H1 (cell line): ENCODE measurements around the gene EYA2. TPM values are rescaled to one million over a fixed set of nuclear protein-coding genes. Genes with fewer than 3 reads are reported as not detected.

Source experiments
- CTCF ChIA-PET: fragments of 300-600 bp; sonication (Branson Sonifier 250); formaldehyde crosslinking; loops from one replicate; lab custom pipeline; 2021; ENCODE audit not compliant: partially characterized antibody; lab: Charles Lee
- POLR2A ChIA-PET: fragments of 300-600 bp; sonication (Branson Sonifier 250); formaldehyde crosslinking; loops from one replicate; lab custom pipeline; 2021; ENCODE audit warnings: inconsistent platforms; ENCODE audit not compliant: partially characterized antibody; lab: Charles Lee
- DNase-seq, 2 experiments: peaks; one replicate each; pipeline versions ENCODE4 v3.0.0 to v3.0.0-alpha.2; 2010 to 2022; ENCODE audit warnings: low spot score in 2 of 2, low read depth in 1 of 2, mixed read lengths in 1 of 2
- FAIRE-seq: peaks from 2 replicates; lab custom pipeline; 2011; peaks lifted over from hg19 to GRCh38; lab: Jason Lieb, UNC
- H2AFZ ChIP-seq: 2 replicates; pipeline ENCODE4 v1.8.1; 2012; ENCODE audit warnings: low read length, inconsistent platforms
- H2AK5ac ChIP-seq: 2 replicates; pipeline ENCODE4 v1.6.1; 2013; ENCODE audit warnings: low read depth, low read length
- H2BK120ac ChIP-seq: replicated peaks from 2 replicates; pipeline ENCODE3; 2013; ENCODE audit warnings: low read depth, low read length, inconsistent platforms
- H2BK12ac ChIP-seq: 2 replicates; pipeline ENCODE4 v1.6.1; 2013; ENCODE audit warnings: low read depth, low read length
- H2BK15ac ChIP-seq: 2 replicates; pipeline ENCODE4 v1.6.1; 2013; ENCODE audit warnings: low read length
- H2BK20ac ChIP-seq: 2 replicates; pipeline ENCODE4 v1.6.1; 2013; ENCODE audit warnings: low read length
- H2BK5ac ChIP-seq: 2 replicates; pipeline ENCODE4 v1.6.1; 2013; ENCODE audit warnings: low read depth, low read length
- H3K14ac ChIP-seq: 2 replicates; pipeline ENCODE4 v1.6.1; 2013; ENCODE audit warnings: inconsistent platforms; ENCODE audit not compliant: insufficient read length
- H3K18ac ChIP-seq: 2 replicates; pipeline ENCODE4 v1.6.1; 2013; ENCODE audit warnings: low read length; ENCODE audit errors: extremely low read depth
- H3K23ac ChIP-seq: 2 replicates; pipeline ENCODE4 v1.6.1; 2013; ENCODE audit warnings: inconsistent platforms; ENCODE audit not compliant: insufficient read length
- H3K23me2 ChIP-seq: 2 replicates; pipeline ENCODE4 v1.6.1; 2013; ENCODE audit warnings: low read depth, low read length
- H3K27ac ChIP-seq: 2 replicates; pipeline ENCODE4 v1.6.1; 2011; ENCODE audit warnings: low read depth, low read length, inconsistent platforms
- H3K27me3 ChIP-seq, 4 experiments: replicated peaks in 1 of 4; 1 replicate in 1 of 4; 2 replicates in 3 of 4; pipeline versions ENCODE4 v1.6.1 to v1.8.1; 2011 to 2013; ENCODE audit warnings: low read length in 3 of 4, mild to moderate bottlenecking in 3 of 4, inconsistent platforms in 2 of 4, mixed read lengths in 2 of 4, moderate library complexity in 1 of 4; ENCODE audit not compliant: control insufficient read depth in 3 of 4, insufficient read depth in 3 of 4; ENCODE audit errors: extremely low read depth in 1 of 4
- H3K36me3 ChIP-seq, 4 experiments: 2 replicates each; pipeline versions ENCODE4 v1.6.1 to v1.8.1; 2011 to 2013; ENCODE audit warnings: mild to moderate bottlenecking in 4 of 4, low read length in 3 of 4, moderate library complexity in 2 of 4, control low read depth in 1 of 4, inconsistent platforms in 1 of 4; ENCODE audit not compliant: insufficient read depth in 4 of 4, control insufficient read depth in 2 of 4
- H3K4ac ChIP-seq: replicated peaks from 2 replicates; pipeline ENCODE3; 2013; ENCODE audit warnings: low read length, low read depth, mixed read lengths, inconsistent platforms; ENCODE audit not compliant: insufficient read length
- H3K4me1 ChIP-seq, 4 experiments: replicated peaks in 1 of 4; 1 replicate in 1 of 4; 2 replicates in 3 of 4; pipeline versions ENCODE4 v1.6.1 to v1.8.1; 2011 to 2013; ENCODE audit warnings: low read length in 3 of 4, inconsistent platforms in 2 of 4, mixed read lengths in 1 of 4; ENCODE audit not compliant: insufficient read depth in 4 of 4, control insufficient read depth in 3 of 4
- H3K4me2 ChIP-seq, 2 experiments: 2 replicates each; pipeline versions ENCODE4 v1.6.1 to v1.8.1; 2011 to 2013; ENCODE audit warnings: low read depth in 2 of 2, low read length in 2 of 2, control low read depth in 1 of 2, inconsistent platforms in 1 of 2, mild to moderate bottlenecking in 1 of 2; ENCODE audit not compliant: insufficient read depth in 1 of 2
- H3K4me3 ChIP-seq, 4 experiments: fragments of 200-600, 300-600 bp in 1 of 4; sonication (generic), shearing (Covaris generic), sonication (Bioruptor Twin) in 1 of 4; 2 replicates each; pipeline versions ENCODE4 v1.5.1 to v1.8.1; 2011 to 2016; ENCODE audit warnings: low read length in 4 of 4, low read depth in 3 of 4, control low read depth in 2 of 4, inconsistent platforms in 2 of 4, mild to moderate bottlenecking in 2 of 4, mixed read lengths in 1 of 4, moderate library complexity in 1 of 4; ENCODE audit not compliant: insufficient read depth in 2 of 4; ENCODE audit errors: extremely low read depth in 1 of 4
- H3K56ac ChIP-seq: replicated peaks from 2 replicates; pipeline ENCODE3; 2013; ENCODE audit warnings: low read depth, mild to moderate bottlenecking, mixed read lengths, low read length, inconsistent platforms; ENCODE audit not compliant: insufficient read length
- H3K79me1 ChIP-seq: 2 replicates; pipeline ENCODE4 v1.6.1; 2013; ENCODE audit warnings: low read depth, low read length, control low read depth
- H3K79me2 ChIP-seq, 2 experiments: 2 replicates each; pipeline versions ENCODE4 v1.6.1 to v1.8.1; 2012 to 2013; ENCODE audit warnings: low read length in 2 of 2, mild to moderate bottlenecking in 2 of 2, inconsistent platforms in 1 of 2; ENCODE audit not compliant: insufficient read depth in 2 of 2, control insufficient read depth in 1 of 2
- H3K9ac ChIP-seq, 4 experiments: replicated peaks in 1 of 4; 1 replicate in 1 of 4; 2 replicates in 3 of 4; pipeline versions ENCODE4 v1.6.1 to v1.8.1; 2011 to 2013; ENCODE audit warnings: low read depth in 3 of 4, low read length in 3 of 4, control low read depth in 2 of 4, mild to moderate bottlenecking in 2 of 4, moderate library complexity in 2 of 4, inconsistent platforms in 1 of 4; ENCODE audit errors: extremely low read depth in 1 of 4
- H3K9me3 ChIP-seq, 2 experiments: 2 replicates each; pipeline versions ENCODE4 v1.6.1 to v1.8.1; 2012 to 2013; ENCODE audit warnings: mild to moderate bottlenecking in 2 of 2, moderate library complexity in 2 of 2, control low read depth in 1 of 2, inconsistent platforms in 1 of 2, low read depth in 1 of 2, low read length in 1 of 2, mixed read lengths in 1 of 2; ENCODE audit not compliant: insufficient read depth in 2 of 2
- H4K20me1 ChIP-seq, 2 experiments: replicated peaks in 1 of 2; 2 replicates each; pipeline versions ENCODE3 to v1.8.1; 2011 to 2013; ENCODE audit warnings: inconsistent platforms in 2 of 2, low read length in 2 of 2, mild to moderate bottlenecking in 1 of 2; ENCODE audit not compliant: insufficient read depth in 2 of 2, control insufficient read depth in 1 of 2
- H4K5ac ChIP-seq: 2 replicates; pipeline ENCODE4 v1.6.1; 2013; ENCODE audit warnings: low read length, low read depth, mixed read lengths, inconsistent platforms; ENCODE audit not compliant: insufficient read length
- H4K8ac ChIP-seq: 2 replicates; pipeline ENCODE4 v1.8.0; 2013; ENCODE audit warnings: mild to moderate bottlenecking, moderate library complexity, low read length, inconsistent platforms; ENCODE audit not compliant: insufficient read depth; ENCODE audit errors: extremely low read depth
- H4K91ac ChIP-seq: replicated peaks from 2 replicates; pipeline ENCODE3; 2013; ENCODE audit warnings: low read length, mixed read lengths, inconsistent platforms; ENCODE audit not compliant: insufficient read length
- ATF2 ChIP-seq: IDR thresholded peaks from 2 replicates; pipeline ENCODE4 v1.6.1; 2012; ENCODE audit warnings: low read length, inconsistent platforms
- RFX5 ChIP-seq: IDR thresholded peaks from 2 replicates; pipeline ENCODE4 v1.6.1; 2011; ENCODE audit warnings: low read depth, low read length, improper control_type of control experiment, borderline replicate concordance
- WGBS, 2 experiments: shearing (Covaris generic) in 1 of 2; methylation state at CpG; one replicate each; pipeline versions ENCODE4 v1.1.6 to v1.1.7; 2013 to 2015; ENCODE audit warnings: low lambda C conversion rate in 2 of 2, mixed read lengths in 2 of 2, inconsistent platforms in 1 of 2, low coverage in 1 of 2, missing lambda C conversion rate in 1 of 2; ENCODE audit not compliant: insufficient replicate concordance in 2 of 2, insufficient coverage in 1 of 2, insufficient read length in 1 of 2; ENCODE audit errors: extremely low coverage in 1 of 2, missing lambda C conversion rate in 1 of 2; 5-methylcytosine and 5-hydroxymethylcytosine counted together
- polyA plus RNA-seq, 7 experiments: library from polyadenylated mRNA; depleted of rRNA in 3 of 7; stranded (reverse) in 5 of 7; unstranded in 2 of 7; fragments of >200 nt in 5 of 7; fragments of 200-250 nt in 2 of 7; gene quantifications; 1 replicate in 5 of 7; 2 replicates in 1 of 7; 4 replicates in 1 of 7; pipeline versions ENCODE4 v1.2.1 to v1.2.3, GENCODE V29; 2011 to 2013; ENCODE audit warnings: missing spikeins in 2 of 7, mixed read lengths in 2 of 7
- total RNA-seq: library from RNA; stranded (reverse); fragmentation: NEBNext Ultra II Directional; extraction: Animal tissue kit (Norgen Biotek cat#: 25700); gene quantifications from 2 replicates; pipeline ENCODE4 v1.2.1, GENCODE V29; 2021

The EYA2 gene
- total and polyA plus RNA-seq, 2 of the 8 experiments (the other 6 are each of a cell fraction or from before 2014, with no cell fraction given): 1.6 to 1.7 TPM

GRCh38 chr20:46959081-46959692 is 64.5 kb downstream of the EYA2 start:
- no peak for TF ChIP-seq RFX5
- no peak for TF ChIP-seq ATF2
- TF ChIP-seq, all 59 proteins: peak for 0
- no peak overlapping the region for H2BK12ac ChIP-seq
- no peak overlapping the region for H3K4me2 ChIP-seq
- whole genome bisulfite sequencing, 2 experiments: 93% methylated on average over 13 of the region's 13 CpGs; no CpG with 5 or more reads in 1 of the 2 experiments
- H3K18ac ChIP-seq: no peak overlapping the region
- H2BK15ac ChIP-seq: no peak overlapping the region
- no peak overlapping the region for H2BK5ac ChIP-seq
- H3K4ac ChIP-seq: no peak overlapping the region
- no peak overlapping the region for H3K56ac ChIP-seq
- no peak overlapping the region; the same call in 1 of the 2 replicates for H2AK5ac ChIP-seq
- no peaks in the 10 kb centered on the region for H3K79me2 ChIP-seq
- no peak overlapping the region for H4K91ac ChIP-seq
- no peaks in the 10 kb centered on the region for H4K20me1 ChIP-seq
- no peak overlapping the region for H4K5ac ChIP-seq
- H2BK120ac ChIP-seq: no peak overlapping the region
- no peak overlapping the region; the same call in 1 of the 2 replicates for H4K8ac ChIP-seq
- H3K27ac ChIP-seq: no peak overlapping the region
- H3K9me3 ChIP-seq: peaks cover 5 to 9% of the 10 kb centered on the region in 2 experiments; a peak in 2 of 4 replicates
- no peak overlapping the region for H3K4me3 ChIP-seq
- H2BK20ac ChIP-seq: peak overlapping the region; percentile 55; the same call in 1 of the 2 replicates
- H3K27me3 ChIP-seq: no peaks in the 10 kb centered on the region
- no peaks in the 10 kb centered on the region; the same call in 1 of the 2 replicates for H3K23me2 ChIP-seq
- H3K14ac ChIP-seq: no peak overlapping the region
- H3K9ac ChIP-seq: no peak overlapping the region
- H3K23ac ChIP-seq: no peak overlapping the region
- FAIRE-seq: no peak
- H2AFZ ChIP-seq: no peak overlapping the region
- H3K79me1 ChIP-seq: no peaks in the 10 kb centered on the region
- peaks cover 0 to 2% (median under 1%) of the 10 kb centered on the region in 4 experiments; a peak in 1 of 7 replicates for H3K4me1 ChIP-seq
- POLR2A ChIA-PET: no interaction called here
- peaks cover 0 to 3% (median 0%) of the 10 kb centered on the region in 4 experiments; a peak in 1 of 8 replicates for H3K36me3 ChIP-seq
- CTCF ChIA-PET: interaction anchor here (0.6 to 1.6 kb wide), 3 partner anchors 10 to 1479 kb away, joined by 3 to 6 read pairs (median 4); no protein-coding TSS in a partner anchor
- DNase-seq: no peak
